ENCODE measurements around the gene DTX4. TPM values are rescaled to one million over a fixed set of nuclear protein-coding genes. Genes with fewer than 3 reads are reported as not detected.
A peak's percentile ranks its signal among the peaks of the same experiment; 100 is the strongest.
"Not testable (repeated sequence)": the region's sequence is repeated elsewhere in the genome, so short reads cannot be mapped to it uniquely, and the experiment has no call there.

Gene DTX4
- total RNA-seq = 43.1 TPM
- long read RNA-seq, full-length matches to known transcripts = 7 of 70 reads
- long read RNA-seq, partial matches to known transcripts = 26 of 70 reads
- long read RNA-seq, other reads (novel, unspliced or antisense) = 37 of 70 reads

DNA sequence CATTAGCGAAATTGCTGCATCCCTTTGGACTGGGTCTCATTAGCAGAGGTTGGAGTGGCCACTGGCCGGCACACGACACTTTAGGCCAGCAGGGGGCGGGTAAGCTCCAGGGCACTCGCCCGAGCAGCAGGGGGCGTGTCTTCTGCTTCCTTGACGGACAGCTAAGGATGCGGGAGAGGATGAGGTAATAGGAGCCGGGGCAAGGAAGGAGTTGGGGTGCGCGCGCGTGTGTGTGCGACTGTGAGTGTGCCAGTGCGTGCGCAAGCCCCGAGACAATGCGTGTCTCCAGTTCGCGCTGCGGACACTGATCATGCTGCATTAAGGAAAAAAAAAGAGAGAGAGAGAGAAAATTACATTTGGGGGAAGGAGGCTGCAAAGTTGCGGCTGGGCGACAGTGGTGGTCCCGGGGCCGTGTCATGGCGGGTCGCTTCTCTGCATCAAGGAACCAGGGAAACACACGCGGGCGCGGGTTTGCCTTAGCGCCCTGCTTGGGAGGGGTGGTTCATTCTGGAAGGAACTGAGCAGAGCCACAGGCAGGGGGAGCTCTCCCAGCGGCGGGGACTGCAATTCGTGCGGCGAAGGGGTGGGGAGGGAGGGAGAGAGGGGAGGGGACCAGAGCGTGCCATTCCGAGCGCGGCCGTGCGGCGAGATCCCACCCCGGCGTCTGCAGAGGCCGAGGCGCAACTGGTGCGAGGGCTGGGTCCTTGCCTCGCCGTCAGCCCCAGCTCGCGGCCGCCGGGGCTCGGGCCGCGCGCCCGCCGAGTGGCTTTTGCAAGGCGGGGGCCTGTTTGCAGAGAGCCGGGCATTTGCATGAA, at the start of gene DTX4:
Gene DTX4 (plus strand): TSS at position 625 of the 815 bp plus-strand sequence. CDS start 464 bp downstream, outside the sequence.
- Histone ChIP-seq H3K27me3 (no peaks in the 10 kb centered on the region), H3K4me1 (peaks cover 11% of the 10 kb centered on the region), H3K9me3 (no peaks in the 10 kb centered on the region), H3K4me3 (peak within 1 kb of the TSS; percentile 74), H3K36me3 (no peaks in the 10 kb centered on the region), H3K27ac (peak within 1 kb of the TSS; percentile 82)
- intact Hi-C loops (cut with DNase I) = loop anchor here (5.0 kb wide), 1 partner anchor 116 kb away; no protein-coding TSS in a partner anchor
- DNase-seq (peak; percentile 96), ATAC-seq (peak; percentile 89)
- TF ChIP-seq, protein P1, sequence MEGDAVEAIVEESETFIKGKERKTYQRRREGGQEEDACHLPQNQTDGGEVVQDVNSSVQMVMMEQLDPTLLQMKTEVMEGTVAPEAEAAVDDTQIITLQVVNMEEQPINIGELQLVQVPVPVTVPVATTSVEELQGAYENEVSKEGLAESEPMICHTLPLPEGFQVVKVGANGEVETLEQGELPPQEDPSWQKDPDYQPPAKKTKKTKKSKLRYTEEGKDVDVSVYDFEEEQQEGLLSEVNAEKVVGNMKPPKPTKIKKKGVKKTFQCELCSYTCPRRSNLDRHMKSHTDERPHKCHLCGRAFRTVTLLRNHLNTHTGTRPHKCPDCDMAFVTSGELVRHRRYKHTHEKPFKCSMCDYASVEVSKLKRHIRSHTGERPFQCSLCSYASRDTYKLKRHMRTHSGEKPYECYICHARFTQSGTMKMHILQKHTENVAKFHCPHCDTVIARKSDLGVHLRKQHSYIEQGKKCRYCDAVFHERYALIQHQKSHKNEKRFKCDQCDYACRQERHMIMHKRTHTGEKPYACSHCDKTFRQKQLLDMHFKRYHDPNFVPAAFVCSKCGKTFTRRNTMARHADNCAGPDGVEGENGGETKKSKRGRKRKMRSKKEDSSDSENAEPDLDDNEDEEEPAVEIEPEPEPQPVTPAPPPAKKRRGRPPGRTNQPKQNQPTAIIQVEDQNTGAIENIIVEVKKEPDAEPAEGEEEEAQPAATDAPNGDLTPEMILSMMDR (IDR thresholded peaks at IDR 0.05) = peak; percentile 82

DNA sequence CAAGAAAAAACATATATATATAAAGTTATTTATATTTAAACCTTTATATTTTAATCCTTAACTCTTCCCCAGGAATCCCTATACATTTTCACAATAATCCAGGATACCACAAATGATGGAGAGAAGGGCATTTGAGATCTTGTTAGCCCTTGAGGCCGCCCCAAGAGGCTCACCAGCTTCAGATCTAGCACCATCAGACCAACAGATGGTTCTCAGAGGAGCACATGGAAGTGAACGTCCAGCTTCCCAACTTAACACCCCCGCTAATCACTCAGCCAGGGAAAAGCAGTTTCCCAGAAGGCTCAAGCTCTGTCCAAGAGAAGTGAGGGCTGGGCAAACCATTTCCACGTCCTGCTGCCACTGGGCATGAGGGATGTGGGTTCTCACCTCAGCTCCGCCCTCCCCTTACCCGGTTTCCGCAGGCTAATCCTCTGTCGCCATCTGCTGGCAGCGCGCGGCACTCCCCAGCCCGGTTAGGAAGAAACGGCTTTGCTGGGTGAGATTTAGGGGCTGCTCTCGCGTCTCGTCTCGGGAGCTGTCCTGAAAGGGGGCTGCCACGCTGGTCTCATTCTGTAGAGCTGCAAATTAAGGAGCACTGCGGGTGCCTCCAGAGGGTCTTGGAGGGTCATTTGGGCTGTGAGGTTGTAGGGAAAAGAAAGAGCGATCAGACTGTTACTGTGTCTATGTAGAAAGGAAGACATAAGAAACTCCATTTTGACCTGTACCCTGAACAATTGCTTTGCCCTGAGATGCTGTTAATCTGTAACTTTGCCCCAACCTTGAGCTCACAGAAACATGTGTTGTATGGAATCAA, 36.1 kb upstream of the DTX4 start:
- Histone ChIP-seq H3K36me3 (peaks cover 45% of the 10 kb centered on the region), H3K27ac (no peak overlapping the region), H3K27me3 (no peaks in the 10 kb centered on the region), H3K4me1 (no peaks in the 10 kb centered on the region), H3K4me3 (no peak overlapping the region), H3K9me3 (no peaks in the 10 kb centered on the region)
- DNase-seq (peak; percentile 90), ATAC-seq (peak; percentile 99)
- intact Hi-C loops (cut with DNase I) = no loop called here
- TF ChIP-seq, protein P1 (IDR thresholded peaks at IDR 0.05) = peak; percentile 98

DNA sequence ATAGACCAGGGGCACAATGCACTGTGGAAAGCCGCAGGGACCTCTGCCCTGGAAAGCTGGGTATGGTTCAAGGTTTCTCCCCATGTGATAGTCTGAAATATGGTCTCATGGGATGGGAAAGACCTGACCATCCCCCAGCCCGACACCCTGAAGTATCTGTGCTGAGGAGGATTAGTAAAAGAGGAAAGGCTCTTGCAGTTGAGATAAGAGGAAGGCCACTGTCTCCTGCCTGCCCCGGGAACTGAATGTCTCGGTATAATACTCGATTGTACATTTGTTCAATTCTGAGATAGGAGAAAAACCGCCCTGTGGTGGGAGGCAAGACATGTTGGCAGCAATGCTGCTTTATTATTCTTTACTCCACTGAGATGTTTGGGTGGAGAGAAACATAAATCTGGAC, 35.4 kb upstream of the DTX4 start:
- H3K4me1 ChIP-seq; H3K4me3 ChIP-seq; DNase-seq; intact Hi-C loops (cut with DNase I); H3K9me3 ChIP-seq; ATAC-seq; H3K27me3 ChIP-seq; H3K27ac ChIP-seq: not testable (repeated sequence)
- H3K36me3 ChIP-seq = peaks cover 40% of the 10 kb centered on the region

DNA sequence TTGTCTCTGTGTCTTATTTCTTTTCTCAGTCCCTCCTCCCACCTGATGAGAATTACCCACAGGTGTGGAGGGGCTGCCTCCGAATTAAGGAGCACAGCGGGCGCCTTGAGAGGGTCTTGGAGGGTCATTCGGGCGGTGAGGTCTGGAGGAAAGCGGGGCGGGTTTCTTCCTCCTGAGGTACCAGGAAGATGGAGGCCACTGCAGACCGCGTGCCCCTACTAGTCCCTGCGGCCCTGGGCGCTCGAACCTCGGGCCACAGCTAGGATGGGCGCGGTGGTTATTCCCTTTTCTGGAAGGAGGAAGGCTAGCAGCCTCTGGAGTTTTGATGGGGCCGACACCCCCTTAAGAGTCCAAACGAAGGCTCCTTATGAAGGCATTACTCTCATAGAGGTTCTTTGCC, 34.7 kb upstream of the DTX4 start:
- DNase-seq (no peak), ATAC-seq (no peak)
- Histone ChIP-seq H3K4me3 (no peak overlapping the region), H3K36me3 (peaks cover 34% of the 10 kb centered on the region), H3K27ac (no peak overlapping the region), H3K9me3 (no peaks in the 10 kb centered on the region), H3K4me1 (peaks cover 9% of the 10 kb centered on the region), H3K27me3 (no peaks in the 10 kb centered on the region)
- TF ChIP-seq, protein P1 (IDR thresholded peaks at IDR 0.05) = no peak
- intact Hi-C loops (cut with DNase I) = no loop called here

- peaks cover 11% of the 10 kb centered on the region for H3K4me1 ChIP-seq
- TF ChIP-seq, protein P1 (IDR thresholded peaks at IDR 0.05) = no peak
- peaks cover 25% of the 10 kb centered on the region for H3K36me3 ChIP-seq
- H3K9me3 ChIP-seq = no peaks in the 10 kb centered on the region
- DNase-seq (no peak), ATAC-seq (no peak)
- no peak overlapping the region for H3K4me3 ChIP-seq
- H3K27ac ChIP-seq = no peak overlapping the region
- intact Hi-C loops (cut with DNase I) = no loop called here
- H3K27me3 ChIP-seq = no peaks in the 10 kb centered on the region
These were observed 33.3 kb upstream of the DTX4 start for GRCh38 chr11:59138643-59139042.

Data from upper lobe of right lung (tissue), 1 donor.